NOMO-1 treated with dmso at 0.1 percent for 144 hours (cell line): ENCODE data around the gene STUM.

Experiments
- DNase-seq: peaks from one replicate; lab custom pipeline; 2025; ENCODE audit not compliant: unreplicated experiment; lab: John Stamatoyannopoulos, UW

STUM gene

DNA sequence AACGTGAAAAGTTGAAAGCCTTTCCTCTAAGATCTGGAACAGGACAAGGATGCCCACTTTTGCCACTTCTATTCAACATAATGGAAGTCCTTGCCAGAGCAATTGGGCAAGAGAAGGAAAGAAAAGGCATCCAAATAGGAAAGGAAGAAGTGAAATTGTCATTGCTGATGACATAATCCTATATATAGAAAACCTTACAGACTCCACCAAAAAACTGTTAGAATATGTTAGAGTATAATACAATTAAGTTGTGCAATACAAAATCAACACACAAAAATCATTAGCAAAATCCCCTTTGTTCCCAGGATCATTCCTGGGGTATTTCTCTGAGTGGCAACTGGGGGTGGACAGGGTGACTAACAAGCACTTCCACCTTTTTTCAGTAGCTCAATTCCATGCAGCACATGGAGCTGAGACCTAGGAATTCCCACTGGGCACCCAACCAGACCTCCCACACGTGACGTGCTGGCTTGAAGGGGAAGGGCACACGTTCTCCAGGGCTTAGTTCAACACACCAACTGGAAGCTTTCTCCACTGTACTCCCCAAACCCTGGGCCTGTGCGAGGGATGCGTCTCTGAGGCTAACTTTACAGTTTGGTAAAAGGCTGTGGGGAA lies 9.6 kb downstream of the STUM start:
- DNase-seq: no peak

DNA sequence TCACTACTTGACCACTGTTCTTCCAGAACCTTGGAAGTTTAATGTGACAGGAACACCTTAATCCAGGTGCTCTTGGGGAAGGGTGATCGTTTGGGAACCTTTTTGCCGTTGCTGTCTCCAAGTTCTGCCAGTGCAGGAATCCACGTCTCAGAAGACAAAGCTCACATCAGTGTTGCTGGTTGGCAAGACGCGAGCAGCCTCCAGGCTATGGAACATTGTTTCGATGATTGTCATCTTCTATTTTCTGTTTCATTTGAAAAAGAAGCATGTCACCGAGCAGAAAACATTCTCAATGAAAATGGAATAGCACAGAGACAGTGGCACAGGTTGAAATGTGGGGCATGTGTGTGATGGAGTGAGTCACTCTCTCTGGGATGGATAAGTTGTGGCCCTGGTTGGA lies 11.7 kb downstream of the STUM start:
- no peak for DNase-seq

DNA sequence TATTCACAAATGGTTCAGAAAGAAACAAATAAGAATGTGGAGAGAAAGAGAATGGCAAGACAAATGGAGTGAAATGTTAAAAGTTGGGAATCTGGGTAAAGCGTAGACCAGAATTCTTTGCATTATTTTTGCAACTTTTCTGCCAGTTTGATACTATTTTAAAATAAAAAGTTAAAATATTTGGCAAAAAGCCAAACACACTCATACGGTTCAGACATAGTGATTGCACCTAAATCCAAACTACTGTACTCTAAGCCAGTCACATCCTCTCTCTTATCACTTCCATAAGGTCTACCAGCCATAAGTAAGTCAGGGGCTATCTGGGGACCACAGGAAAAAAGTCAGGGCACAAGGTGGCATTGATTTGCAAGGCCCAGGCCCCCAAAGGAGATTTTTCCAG lies 14.4 kb downstream of the STUM start:
- no peak for DNase-seq

DNA sequence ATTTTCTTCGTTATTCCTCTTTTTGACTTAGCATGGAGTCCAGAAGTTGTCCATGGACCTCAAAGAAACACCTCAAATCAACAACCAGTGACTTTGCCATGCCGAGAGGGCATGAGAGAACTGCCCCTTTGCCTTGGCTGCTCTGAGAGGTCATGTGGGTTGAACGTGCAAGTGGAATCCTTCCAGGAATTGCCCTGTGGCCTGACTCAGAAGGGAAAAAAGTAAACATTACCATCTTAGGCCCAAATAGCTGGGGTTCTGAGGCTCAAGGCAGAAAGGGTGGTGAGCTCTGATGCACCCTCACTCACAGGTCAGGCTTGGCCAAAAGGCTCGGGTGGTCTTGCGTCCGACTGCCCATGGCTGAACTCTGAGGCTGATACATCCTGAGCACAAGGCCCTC lies 15.1 kb downstream of the STUM start:
- DNase-seq: no peak

DNA sequence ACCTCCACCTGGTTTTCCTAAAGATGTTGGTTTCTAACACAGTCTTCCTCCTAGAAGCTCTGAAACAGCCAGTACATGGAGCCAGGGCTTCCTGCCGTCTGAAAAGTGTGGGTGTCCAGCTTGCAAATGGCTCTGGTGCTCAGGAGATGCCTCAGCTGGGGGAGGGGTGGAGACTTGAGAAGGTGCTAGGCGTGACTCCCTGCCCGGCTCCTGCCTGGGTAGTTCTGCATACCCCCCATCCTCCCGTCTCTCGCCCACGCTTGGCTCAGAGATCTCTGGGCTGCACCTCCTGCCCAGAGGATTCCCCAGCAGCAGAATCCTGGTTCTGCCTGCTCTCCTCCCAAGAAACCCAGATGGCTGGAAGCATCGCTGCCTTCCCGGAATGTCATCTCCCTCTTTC lies 16.9 kb downstream of the STUM start:
- no peak for DNase-seq

DNA sequence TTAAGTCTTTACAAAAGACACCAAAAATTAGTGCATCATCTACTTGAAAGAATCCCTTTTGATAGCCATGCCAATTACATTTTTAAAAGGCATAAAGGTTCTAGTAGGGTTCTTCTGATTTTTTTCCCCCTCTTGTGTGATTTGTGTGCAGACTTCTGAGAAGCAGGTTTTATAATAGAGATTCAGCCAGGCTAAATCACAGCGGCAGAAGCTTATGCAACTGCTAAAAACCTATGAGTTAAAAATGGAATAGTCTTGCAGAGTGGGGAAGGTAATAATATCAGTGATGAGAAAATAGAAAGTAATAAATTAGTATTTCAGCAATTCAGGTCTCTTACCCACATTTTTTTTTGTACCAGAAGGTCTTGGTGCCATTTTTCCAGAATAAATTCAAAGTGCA lies 17.7 kb downstream of the STUM start:
- DNase-seq: no peak

DNA sequence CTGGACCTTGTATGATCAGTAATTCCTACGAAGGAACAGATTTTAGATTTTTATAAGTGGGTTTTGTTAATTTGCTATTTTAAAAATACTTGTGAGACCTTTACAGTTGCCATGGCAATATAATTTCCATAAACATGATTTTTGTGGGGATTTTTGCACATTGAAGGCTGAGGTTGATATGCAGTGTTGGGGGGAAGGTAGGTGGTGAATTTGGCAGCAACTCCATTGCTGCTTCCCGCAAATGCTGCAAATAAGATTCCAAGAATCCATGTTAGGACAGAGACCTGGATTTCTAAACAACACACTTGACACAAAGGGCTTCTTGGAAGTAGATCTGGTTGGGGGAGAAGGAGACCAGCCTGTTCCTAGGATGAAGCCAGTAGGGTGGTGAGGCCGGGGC lies 18.2 kb downstream of the STUM start:
- no peak for DNase-seq

DNA sequence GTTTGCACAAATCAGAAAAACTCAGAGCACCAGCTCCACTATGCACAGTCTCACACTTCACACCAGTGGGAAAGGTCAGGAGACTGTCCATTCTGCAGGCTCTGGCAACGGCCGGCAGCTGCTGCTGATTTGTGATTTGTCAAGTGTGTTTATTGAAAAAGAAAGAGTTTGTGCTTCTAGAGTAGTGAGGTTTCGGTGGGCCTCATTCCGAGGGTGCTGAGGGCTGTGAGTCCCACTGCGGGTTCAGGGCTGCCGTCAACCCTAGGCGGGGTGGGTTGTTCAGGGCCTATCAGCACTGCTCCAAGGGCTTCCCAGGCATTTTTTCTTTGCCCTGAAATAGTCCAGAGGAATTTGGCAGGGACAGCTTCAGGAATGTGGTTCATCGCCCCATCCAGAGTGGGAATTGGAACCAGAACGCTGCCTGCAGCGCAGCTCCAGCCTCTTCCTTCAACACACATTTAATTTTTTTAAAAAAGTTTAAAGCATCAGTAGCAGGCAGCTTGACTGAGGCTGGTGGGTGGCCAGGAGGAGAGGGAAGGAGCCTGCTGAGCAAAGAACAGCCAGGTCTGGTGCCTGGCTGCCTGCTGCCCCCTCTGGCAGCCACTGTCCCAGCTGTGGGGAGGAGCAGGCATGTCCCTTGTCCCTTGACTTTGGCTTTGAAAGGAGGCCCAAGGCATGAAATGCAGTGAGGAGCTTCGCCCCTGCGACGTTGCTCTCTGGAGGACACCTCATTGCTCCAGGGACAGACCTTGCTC lies 19.7 kb downstream of the STUM start:
- no peak for DNase-seq

DNA sequence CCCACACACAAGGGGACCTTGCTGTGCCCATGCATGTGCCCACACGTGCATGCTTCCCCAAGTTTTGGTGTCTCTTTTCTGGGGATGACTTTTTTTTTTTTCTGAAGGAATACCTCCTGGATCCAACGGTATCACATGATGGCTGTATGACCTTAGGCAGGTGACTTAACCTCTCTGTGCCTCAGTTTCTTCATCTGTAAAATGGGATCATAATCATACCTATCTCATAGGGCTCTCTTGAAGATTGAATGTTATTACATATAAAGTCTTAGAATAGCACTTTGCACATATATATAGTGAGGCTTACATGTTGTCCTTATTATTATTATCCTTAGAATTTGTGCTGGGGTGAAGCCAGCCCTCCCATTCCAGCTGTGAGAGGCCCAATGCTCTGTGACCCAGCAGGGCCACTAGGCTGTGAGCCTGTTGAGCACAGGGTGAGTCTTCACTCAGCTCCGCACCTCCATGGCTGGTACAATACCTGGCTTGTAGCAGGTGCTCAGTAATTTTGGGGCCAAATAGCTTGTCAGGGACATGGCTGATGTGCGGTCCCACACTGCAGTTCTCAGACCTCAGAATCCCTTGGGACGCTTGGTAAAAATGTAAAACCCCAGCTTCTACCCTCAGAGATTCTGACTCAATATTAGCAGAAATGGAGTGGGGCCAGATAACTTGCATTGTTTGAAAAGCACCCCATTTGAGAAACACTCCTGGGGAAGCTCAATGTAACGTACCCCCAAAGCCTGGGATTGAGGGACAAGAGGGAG lies 20.6 kb downstream of the STUM start:
- no peak for DNase-seq

DNA sequence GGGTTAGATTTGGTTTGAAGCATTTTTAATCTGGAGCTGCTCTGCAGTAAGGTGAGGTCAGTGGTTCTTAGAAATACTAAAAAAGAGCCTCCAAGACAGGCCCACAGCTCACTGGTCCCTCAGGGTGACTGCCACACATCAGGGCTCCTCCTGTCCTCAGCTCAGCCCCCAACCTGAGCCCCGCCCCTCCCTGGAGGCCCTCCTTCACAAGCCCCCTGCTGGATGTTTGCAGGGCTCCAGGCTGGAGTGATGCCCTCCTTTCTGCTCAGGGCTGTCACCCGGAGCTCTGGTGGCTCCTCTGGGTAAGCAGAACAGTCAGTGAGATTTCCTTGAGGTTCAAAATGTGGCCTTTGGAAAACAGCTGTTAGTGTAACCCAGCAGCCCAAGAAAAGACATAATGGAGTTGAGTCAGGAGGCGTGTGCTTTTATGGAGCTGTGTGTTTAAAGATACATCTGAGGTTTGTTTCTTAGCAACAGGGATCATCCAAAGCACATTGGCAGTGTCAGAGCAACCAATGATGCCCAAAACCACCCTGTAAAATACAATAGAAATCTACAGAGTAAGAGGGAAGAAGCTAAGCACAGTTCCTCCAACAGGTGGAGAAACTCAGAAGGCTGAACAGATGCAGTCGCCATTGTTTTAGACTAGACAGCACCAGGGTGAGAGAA lies 21.4 kb downstream of the STUM start:
- no peak for DNase-seq

DNA sequence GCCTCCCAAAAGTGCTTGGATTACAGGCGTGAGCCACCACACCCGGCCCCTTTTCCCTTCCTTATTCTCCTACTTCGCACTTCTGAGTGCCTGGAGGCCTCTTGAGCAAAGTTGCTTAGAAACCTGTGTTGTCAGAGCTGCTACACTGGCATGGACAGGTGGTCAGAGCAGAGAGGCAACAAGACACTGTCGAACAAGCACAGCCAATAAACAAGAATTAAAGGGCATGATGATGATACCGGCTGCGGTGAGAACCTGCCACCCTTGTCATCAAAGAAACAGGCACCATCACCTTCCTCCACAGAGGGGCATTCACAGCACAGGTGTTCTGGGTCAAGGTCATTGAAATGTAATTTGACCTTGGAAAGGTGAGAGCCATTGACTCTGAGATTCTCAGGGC lies 23.3 kb downstream of the STUM start:
- no peak for DNase-seq

DNA sequence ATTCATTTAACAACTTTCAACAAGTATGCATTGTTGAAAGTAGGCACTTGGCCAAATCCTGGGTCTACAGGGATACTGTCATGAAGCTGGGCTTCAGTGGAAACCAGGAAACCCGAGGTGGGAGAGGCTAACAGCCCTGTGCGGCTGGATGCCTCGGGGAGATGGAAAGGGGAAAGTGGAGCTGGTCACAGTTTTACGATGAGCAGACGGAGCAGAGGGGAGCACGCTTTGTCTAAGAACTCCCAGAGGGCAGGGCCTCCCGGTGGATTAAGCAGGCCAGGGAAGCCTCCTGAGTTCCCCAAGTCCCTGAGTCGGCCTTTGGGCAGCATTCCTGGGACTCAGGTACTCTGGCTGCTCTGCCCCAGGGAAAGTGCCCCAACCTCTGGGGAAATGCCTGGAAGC lies 23.8 kb downstream of the STUM start:
- DNase-seq: no peak

DNA sequence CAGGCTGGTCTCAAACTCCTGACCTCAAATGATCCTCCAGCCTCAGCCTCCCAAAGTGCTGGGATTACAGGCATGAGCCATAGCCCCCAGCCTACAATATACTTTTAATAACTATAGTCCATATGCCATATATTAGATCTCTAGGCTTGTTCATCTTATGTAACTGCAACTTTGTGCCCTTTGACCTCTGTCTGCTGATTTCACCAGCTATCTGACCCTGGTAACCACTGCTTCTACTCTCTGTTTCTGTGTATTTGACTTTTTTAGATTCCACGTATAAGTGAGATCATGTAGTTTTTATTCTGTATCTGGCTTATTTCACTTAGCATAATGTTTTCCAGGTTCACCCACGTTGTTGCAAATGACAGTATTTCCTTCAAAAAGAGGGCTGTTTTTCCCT lies 25.5 kb downstream of the STUM start:
- no peak for DNase-seq

DNA sequence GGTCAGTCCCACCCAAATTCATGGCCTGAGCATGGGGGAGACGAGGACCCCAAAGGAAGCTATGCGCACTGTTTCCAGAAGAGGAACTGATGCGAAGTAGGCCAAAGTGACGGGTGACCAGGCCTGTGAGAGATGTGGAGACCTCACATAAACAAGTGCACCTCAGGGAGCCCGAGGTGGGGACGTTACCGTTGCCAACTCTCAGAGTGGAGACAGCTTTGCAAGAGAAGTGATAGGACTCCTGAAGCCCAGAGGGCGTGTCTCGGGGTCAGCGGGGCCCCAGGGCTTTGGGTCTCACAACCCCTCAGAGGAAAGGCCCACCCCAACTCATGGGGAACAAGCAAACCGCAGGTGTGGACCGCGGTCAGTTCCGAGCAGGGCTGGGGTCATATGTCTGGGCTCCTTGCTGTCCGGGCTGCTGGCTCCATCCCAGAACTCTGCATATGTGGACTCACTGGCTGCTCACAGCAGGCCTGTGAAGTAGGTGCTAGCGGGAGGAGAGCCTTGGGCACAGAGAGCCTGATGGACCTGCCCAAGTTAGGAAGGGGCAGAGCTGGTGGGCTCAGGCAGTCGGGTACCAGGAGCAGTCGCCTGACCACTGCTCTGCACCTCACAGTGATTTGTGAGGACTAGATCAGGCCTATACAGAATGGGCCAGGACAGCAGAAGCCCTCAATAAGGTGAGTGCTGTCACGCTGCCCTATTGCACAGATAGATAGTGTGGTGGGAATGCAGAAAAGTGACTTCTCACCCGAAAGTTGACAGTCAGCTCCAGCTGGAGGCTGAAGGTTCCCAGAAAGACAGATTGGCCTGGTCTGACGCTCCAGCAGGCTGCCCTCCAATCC lies 26.2 kb downstream of the STUM start:
- DNase-seq: no peak

DNA sequence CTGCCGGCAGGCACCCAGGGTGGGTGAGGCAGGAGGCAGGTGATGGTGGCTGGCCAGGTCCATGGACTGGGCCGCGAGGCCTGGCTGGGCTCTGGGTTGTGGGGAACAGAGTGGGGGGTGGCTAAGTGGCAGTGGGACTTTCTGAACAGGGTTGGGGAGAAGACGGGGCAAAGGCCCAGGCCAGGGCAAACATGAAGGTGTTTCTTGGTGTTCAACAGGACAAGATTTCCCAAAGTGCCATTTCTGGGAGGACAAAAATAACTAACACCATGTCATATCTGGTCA lies 26.8 kb downstream of the STUM start:
- DNase-seq: no peak

DNA sequence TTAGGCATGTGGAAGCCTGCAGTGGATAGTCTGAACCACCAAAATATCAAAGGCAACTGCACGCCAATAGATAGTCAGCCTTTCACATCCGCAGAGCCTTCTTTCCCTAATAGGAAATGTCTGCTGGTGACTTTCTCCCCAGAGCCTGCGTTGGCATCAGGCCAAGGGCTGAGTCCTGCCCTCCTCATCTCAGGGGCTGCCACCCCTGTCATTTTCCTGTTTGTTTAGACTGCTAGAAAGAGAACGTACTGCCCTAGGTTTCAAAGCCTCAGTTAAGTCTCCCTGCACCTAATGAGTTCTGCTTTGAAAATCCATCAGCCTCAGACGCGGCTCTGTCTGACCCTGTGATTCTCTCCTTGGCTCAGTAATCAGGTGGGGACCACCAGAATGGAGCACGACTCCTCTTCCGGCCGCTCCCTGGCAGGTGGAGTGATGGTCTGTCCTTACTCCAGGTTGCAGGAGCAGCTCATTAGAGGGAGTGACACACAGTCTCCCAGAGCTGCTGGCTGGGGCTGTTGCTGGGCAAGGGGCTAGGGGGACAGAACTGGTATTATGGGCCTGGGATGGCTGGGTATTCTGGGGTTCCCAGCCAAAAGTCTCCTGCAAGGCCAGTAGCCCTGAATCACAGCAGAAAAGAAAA lies 27.3 kb downstream of the STUM start:
- DNase-seq: no peak

DNA sequence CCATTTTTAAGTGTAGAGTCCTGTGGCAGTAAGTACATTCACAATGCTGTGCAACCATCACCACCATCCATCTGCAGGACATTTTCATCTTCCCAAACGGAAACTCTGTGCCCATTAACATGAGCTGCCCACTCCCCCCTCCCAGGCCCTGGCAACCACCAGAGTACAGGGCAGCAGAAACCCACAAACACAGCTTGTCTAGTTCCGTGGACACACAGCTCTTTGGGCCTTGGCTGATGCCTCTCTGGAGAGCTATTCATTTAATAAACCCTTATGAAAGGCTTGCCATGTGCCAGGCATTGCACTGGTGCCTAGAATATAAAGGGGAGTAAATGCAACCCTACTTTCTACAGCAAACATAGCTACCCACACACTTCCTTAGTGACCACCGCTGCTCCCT lies 28.0 kb downstream of the STUM start:
- DNase-seq: no peak

DNA sequence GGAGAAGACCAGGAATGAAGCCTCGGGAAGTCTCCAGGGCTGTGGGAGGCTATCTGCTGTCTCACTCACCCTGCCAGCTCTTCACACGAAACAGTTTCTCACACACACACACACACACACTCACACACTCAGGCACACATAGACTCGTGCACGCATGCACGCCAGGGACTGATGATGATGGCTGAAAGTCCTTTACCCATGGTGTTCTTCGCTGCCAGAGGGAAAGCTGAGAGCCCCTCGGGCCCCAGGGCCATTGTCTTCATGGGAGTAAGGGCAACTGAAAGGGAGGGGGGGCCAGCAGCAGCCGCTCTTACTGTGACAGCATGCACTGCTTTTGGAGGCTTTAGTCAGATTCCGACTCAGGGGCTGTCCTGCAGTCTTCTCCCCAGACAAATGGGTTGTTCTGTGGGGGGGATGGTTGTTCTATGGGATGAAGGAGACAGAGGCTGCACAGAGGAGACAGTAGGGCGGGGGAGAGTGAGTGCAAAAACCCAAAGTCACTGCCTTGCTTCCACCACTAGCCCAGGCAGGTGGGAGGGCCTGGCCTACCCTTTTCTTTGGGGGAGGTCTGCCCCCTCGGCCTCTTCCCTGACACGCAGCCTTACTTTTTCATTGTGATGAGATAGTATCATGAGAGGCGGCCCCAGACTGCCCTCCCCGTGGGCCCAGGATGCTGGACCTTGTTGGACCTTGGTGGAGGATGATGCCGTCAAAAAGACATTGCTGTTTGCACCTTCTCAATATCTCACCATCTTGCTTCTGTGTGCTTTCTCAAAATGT lies 29.0 kb downstream of the STUM start:
- DNase-seq: no peak

DNA sequence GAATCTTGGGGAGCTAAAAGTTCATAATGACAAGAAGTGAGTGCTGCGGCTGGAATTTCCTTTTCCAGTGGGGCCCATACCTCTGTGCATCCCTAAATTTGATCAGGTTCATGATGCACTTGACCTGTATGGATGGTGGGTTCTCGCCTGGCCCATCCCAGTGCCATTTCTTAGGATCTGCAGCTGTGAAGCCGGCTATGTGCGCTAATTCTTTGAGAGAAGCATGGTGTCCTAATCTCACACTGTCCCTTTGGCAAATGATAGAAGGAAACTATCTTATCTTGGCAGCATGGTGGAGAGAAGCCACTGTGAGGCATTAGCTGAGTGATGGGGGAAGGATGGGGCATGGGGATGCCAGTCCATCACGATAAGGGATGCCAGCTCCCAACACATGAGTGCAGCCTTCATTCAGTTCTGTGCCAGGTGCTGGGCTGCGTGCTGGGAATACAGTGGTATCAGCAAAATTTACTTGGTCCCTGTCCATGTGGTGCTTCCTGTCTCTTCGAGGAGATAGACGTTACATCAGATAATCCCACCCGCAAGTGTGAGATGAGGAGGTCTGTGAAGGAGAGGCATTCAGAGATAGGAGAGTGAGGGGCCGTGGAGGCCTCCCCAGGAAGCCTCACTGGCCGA lies 30.5 kb downstream of the STUM start:
- DNase-seq: no peak
